ENCODE results near the gene ETF1. TPM values are rescaled to one million over a fixed set of nuclear protein-coding genes. Genes with fewer than 3 reads are reported as not detected.

Gene ETF1
- total and polyA plus RNA-seq, 9 of the 15 experiments (the other 6 are each of a cell fraction or from before 2014, with no cell fraction given): 53.7 to 209 (median 164) TPM

DNA sequence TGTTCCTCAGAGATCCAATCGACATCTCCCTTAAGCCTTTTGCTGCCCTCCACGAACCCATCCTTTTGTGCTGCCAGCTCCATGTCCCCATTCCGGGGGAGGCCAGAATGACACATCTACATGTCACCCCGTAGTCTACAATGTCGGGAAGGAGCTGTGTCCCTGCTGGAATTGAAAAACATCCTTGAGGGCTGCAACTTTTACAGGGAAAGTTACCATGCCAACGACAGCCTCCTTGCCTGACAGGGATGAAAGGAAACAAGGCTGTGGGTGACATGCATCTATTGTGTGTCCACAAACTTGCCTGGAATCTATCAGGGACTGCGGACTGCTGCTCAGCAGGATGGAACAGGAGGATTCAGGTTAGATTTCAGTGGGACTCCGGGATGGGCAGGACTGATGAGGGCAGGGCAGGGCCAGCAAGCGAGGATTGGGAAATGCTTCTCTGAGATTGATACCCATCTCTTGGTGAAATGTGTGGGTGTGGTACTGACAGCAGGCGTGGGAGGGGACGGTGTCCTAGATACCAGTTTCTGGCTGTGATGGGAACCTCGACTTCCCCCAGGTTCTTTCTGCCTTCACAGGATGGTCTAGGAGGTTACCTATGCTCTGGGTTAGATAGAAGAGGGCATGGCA is 52.3 kb downstream of the ETF1 start (continued):
- TF ChIP-seq, protein P1, sequence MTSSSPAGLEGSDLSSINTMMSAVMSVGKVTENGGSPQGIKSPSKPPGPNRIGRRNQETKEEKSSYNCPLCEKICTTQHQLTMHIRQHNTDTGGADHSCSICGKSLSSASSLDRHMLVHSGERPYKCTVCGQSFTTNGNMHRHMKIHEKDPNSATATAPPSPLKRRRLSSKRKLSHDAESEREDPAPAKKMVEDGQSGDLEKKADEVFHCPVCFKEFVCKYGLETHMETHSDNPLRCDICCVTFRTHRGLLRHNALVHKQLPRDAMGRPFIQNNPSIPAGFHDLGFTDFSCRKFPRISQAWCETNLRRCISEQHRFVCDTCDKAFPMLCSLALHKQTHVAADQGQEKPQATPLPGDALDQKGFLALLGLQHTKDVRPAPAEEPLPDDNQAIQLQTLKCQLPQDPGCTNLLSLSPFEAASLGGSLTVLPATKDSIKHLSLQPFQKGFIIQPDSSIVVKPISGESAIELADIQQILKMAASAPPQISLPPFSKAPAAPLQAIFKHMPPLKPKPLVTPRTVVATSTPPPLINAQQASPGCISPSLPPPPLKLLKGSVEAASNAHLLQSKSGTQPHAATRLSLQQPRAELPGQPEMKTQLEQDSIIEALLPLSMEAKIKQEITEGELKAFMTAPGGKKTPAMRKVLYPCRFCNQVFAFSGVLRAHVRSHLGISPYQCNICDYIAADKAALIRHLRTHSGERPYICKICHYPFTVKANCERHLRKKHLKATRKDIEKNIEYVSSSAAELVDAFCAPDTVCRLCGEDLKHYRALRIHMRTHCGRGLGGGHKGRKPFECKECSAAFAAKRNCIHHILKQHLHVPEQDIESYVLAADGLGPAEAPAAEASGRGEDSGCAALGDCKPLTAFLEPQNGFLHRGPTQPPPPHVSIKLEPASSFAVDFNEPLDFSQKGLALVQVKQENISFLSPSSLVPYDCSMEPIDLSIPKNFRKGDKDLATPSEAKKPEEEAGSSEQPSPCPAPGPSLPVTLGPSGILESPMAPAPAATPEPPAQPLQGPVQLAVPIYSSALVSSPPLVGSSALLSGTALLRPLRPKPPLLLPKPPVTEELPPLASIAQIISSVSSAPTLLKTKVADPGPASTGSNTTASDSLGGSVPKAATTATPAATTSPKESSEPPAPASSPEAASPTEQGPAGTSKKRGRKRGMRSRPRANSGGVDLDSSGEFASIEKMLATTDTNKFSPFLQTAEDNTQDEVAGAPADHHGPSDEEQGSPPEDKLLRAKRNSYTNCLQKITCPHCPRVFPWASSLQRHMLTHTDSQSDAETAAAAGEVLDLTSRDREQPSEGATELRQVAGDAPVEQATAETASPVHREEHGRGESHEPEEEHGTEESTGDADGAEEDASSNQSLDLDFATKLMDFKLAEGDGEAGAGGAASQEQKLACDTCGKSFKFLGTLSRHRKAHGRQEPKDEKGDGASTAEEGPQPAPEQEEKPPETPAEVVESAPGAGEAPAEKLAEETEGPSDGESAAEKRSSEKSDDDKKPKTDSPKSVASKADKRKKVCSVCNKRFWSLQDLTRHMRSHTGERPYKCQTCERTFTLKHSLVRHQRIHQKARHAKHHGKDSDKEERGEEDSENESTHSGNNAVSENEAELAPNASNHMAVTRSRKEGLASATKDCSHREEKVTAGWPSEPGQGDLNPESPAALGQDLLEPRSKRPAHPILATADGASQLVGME (CRISPR knock-in tag; IDR thresholded peaks at IDR 0.05): 0 out of 2 replicates have a peak, but pooled peaks have one; percentile 58
- no peak for TF ChIP-seq POLR3G (IDR thresholded peaks at IDR 0.05; ENCODE audit: extremely low read depth, insufficient read length, insufficient replicate concordance)
- TF ChIP-seq CEBPG (CRISPR knock-in tag; IDR thresholded peaks at IDR 0.05): no peak
- TF ChIP-seq CEBPG (tag; conservative IDR thresholded peaks at IDR 0.05 in 1 of 2, IDR thresholded peaks at IDR 0.05 in 1 of 2): peak; percentile 31 to 38; a peak in 2 of 4 replicates
